Aorta (tissue), 5 donors: ENCODE results near the gene RBPJ. TPM values are rescaled to one million over a fixed set of nuclear protein-coding genes. Genes with fewer than 3 reads are reported as not detected.

Experiments used
- ATAC-seq: fragments of 200-7000 bp; cut with Tn5 transposase; one replicate; pipeline ENCODE4 v1.9.1; 2022; ENCODE audit warnings: moderate library complexity; ENCODE audit not compliant: low FRiP score
- DNase-seq, 2 donors: peaks; one replicate each; pipeline ENCODE4 v3.0.0-alpha.2; 2020
- H3K27ac ChIP-seq, 2 donors: one replicate each; pipeline ENCODE4 v1.5.1; 2013; ENCODE audit warnings: low read length in 2 of 2, mild to moderate bottlenecking in 2 of 2, moderate library complexity in 2 of 2, control low read depth in 1 of 2, inconsistent platforms in 1 of 2, low read depth in 1 of 2
- H3K27me3 ChIP-seq, 2 donors: one replicate each; pipeline ENCODE4 v1.6.1; 2013; ENCODE audit warnings: control low read depth in 1 of 2, low read length in 1 of 2, mild to moderate bottlenecking in 1 of 2, moderate library complexity in 1 of 2; ENCODE audit not compliant: insufficient read depth in 2 of 2, control insufficient read depth in 1 of 2
- H3K36me3 ChIP-seq, 2 donors: one replicate each; pipeline ENCODE4 v1.6.1; 2013; ENCODE audit warnings: control low read depth in 1 of 2, low read length in 1 of 2, mild to moderate bottlenecking in 1 of 2; ENCODE audit not compliant: insufficient read depth in 2 of 2, control insufficient read depth in 1 of 2
- H3K4me1 ChIP-seq, 2 donors: one replicate each; pipeline ENCODE4 v1.6.1; 2013; ENCODE audit warnings: low read length in 2 of 2, control low read depth in 1 of 2, mild to moderate bottlenecking in 1 of 2, moderate library complexity in 1 of 2; ENCODE audit not compliant: insufficient read depth in 2 of 2, control insufficient read depth in 1 of 2
- H3K4me3 ChIP-seq, 2 donors: one replicate each; pipeline ENCODE4 v1.5.1; 2013; ENCODE audit warnings: low read length in 2 of 2, control low read depth in 1 of 2, mild to moderate bottlenecking in 1 of 2
- H3K9me3 ChIP-seq: one replicate; pipeline ENCODE4 v1.6.1; 2013; ENCODE audit warnings: mild to moderate bottlenecking, low read length; ENCODE audit not compliant: control insufficient read depth
- WGBS, 2 donors: extraction: QIAGEN DNeasy Blood & Tissue Kit; methylation state at CpG; one replicate each; pipeline ENCODE4 v1.1.7; 2013; 5-methylcytosine and 5-hydroxymethylcytosine counted together
- intact Hi-C, 2 donors: fragments of 100-400 bp; cut with DNase I; formaldehyde crosslinking; loops; one replicate each; pipeline versions ENCODE4 v1.14.2 to v1.15.0; 2022
- polyA plus RNA-seq, 2 donors: library from polyadenylated mRNA; stranded (reverse); fragments of 200-250 nt; gene quantifications; one replicate each; pipeline ENCODE4 v1.2.3, GENCODE V29; 2013
- total RNA-seq, 2 donors: library from RNA; stranded (reverse); fragmentation: NEBNext Ultra II Directional; extraction: Animal tissue kit (Norgen Biotek cat#: 25700); gene quantifications; one replicate each; pipeline ENCODE4 v1.2.1, GENCODE V29; 2021
- donor health status: healthy with polysubstance abuse.
- donor health status: Bipolar disorder and iron deficiency.
- donor health status: DM: no; HTN: no; CAD: no.
- donor health status: DM: no; HTN: no; CAD: no.
- donor health status: DM: yes; HTN: yes; CAD: no.

Gene RBPJ
- total and polyA plus RNA-seq, 4 donors: 24.9 to 162 (median 57.4) TPM

- Histone ChIP-seq H3K9me3 (no peaks in the 10 kb centered on the region), H3K36me3 (no peaks in the 10 kb centered on the region), H3K27ac (no peak overlapping the region), H3K27me3 (no peaks in the 10 kb centered on the region), H3K4me1 (peaks cover 0 to 5% of the 10 kb centered on the region in 2 donors), H3K4me3 (no peak overlapping the region)
- intact Hi-C loops: no loop called here
- DNase-seq (no peak), ATAC-seq (no peak)
Measured at GRCh38 chr4:26368685-26369084, 47.9 kb downstream of the RBPJ start.

- no peak overlapping the region for H3K27ac ChIP-seq
- H3K9me3 ChIP-seq: no peaks in the 10 kb centered on the region
- H3K27me3 ChIP-seq: no peaks in the 10 kb centered on the region
- peaks cover 0 to 5% of the 10 kb centered on the region in 2 donors for H3K4me1 ChIP-seq
- WGBS, 2 donors: 88 to 94% methylated on average over 2 of the region's 2 CpGs
- H3K36me3 ChIP-seq: no peaks in the 10 kb centered on the region
- no peak for DNase-seq
- H3K4me3 ChIP-seq: no peak overlapping the region
- intact Hi-C loops: no loop called here
- ATAC-seq: no peak
Measured at GRCh38 chr4:26369132-26369531, 48.3 kb downstream of the RBPJ start.

- no peaks in the 10 kb centered on the region for H3K9me3 ChIP-seq
- no peak overlapping the region for H3K27ac ChIP-seq
- intact Hi-C loops: no loop called here
- H3K4me3 ChIP-seq: no peak overlapping the region
- H3K4me1 ChIP-seq: peaks cover 0 to 5% of the 10 kb centered on the region in 2 donors
- DNase-seq (no peak), ATAC-seq (no peak)
- no peaks in the 10 kb centered on the region for H3K27me3 ChIP-seq
- no peaks in the 10 kb centered on the region for H3K36me3 ChIP-seq
Measured at GRCh38 chr4:26369581-26369980, 48.8 kb downstream of the RBPJ start.

- Histone ChIP-seq H3K36me3 (no peaks in the 10 kb centered on the region), H3K27me3 (no peaks in the 10 kb centered on the region), H3K4me3 (no peak overlapping the region), H3K4me1 (peaks cover 0 to 5% of the 10 kb centered on the region in 2 donors), H3K27ac (no peak overlapping the region), H3K9me3 (no peaks in the 10 kb centered on the region)
- DNase-seq (no peak), ATAC-seq (no peak)
- 98 to 100% methylated on average over 3 of the region's 3 CpGs for WGBS, 2 donors
- intact Hi-C loops: no loop called here
Measured at GRCh38 chr4:26372076-26372475, 51.3 kb downstream of the RBPJ start.

GRCh38 chr4:26372525-26373172 is 51.8 kb downstream of the RBPJ start:
- intact Hi-C loops: no loop called here
- Histone ChIP-seq H3K4me1 (peaks cover 0 to 5% of the 10 kb centered on the region in 2 donors), H3K27ac (no peak overlapping the region), H3K4me3 (no peak overlapping the region), H3K9me3 (no peaks in the 10 kb centered on the region), H3K27me3 (no peaks in the 10 kb centered on the region), H3K36me3 (no peaks in the 10 kb centered on the region)
- ATAC-seq: peak; percentile 11
- WGBS, 2 donors: 48 to 49% methylated on average over 5 of the region's 5 CpGs
- no peak for DNase-seq

- no peak overlapping the region for H3K27ac ChIP-seq
- DNase-seq (no peak), ATAC-seq (no peak)
- no peaks in the 10 kb centered on the region for H3K4me1 ChIP-seq
- WGBS, 2 donors: 94 to 97% methylated on average over 6 of the region's 6 CpGs
- no peaks in the 10 kb centered on the region for H3K9me3 ChIP-seq
- H3K36me3 ChIP-seq: no peaks in the 10 kb centered on the region
- H3K27me3 ChIP-seq: no peaks in the 10 kb centered on the region
- no peak overlapping the region for H3K4me3 ChIP-seq
- intact Hi-C loops: no loop called here
Measured at GRCh38 chr4:26375551-26375950, 54.7 kb downstream of the RBPJ start.

GRCh38 chr4:26377328-26378311 is 56.8 kb downstream of the RBPJ start:
- WGBS, 2 donors: 82 to 85% methylated on average over 4 of the region's 4 CpGs
- Histone ChIP-seq H3K27me3 (no peaks in the 10 kb centered on the region), H3K4me3 (no peak overlapping the region), H3K36me3 (no peaks in the 10 kb centered on the region), H3K4me1 (no peaks in the 10 kb centered on the region), H3K27ac (no peak overlapping the region), H3K9me3 (no peaks in the 10 kb centered on the region)
- DNase-seq (no peak), ATAC-seq (no peak)
- intact Hi-C loops: no loop called here

- no peak overlapping the region for H3K4me3 ChIP-seq
- ATAC-seq (no peak), DNase-seq (no peak)
- WGBS, 2 donors: 96 to 98% methylated on average over 2 of the region's 2 CpGs
- no peaks in the 10 kb centered on the region for H3K27me3 ChIP-seq
- no peaks in the 10 kb centered on the region for H3K9me3 ChIP-seq
- no peaks in the 10 kb centered on the region for H3K36me3 ChIP-seq
- no peaks in the 10 kb centered on the region for H3K4me1 ChIP-seq
- H3K27ac ChIP-seq: no peak overlapping the region
- intact Hi-C loops: no loop called here
Measured at GRCh38 chr4:26379837-26380236, 59.0 kb downstream of the RBPJ start.

- WGBS, 2 donors: 75 to 82% methylated on average over 2 of the region's 2 CpGs
- ATAC-seq (no peak), DNase-seq (no peak)
- Histone ChIP-seq H3K4me1 (no peaks in the 10 kb centered on the region), H3K27ac (no peak overlapping the region), H3K9me3 (no peaks in the 10 kb centered on the region), H3K4me3 (no peak overlapping the region), H3K36me3 (no peaks in the 10 kb centered on the region), H3K27me3 (no peaks in the 10 kb centered on the region)
- intact Hi-C loops: no loop called here
Measured at GRCh38 chr4:26380740-26381139, 59.9 kb downstream of the RBPJ start.
